CD4-positive, alpha-beta T cell treated with Interleukin-17A for 1 hour (primary cell): ENCODE data around the gene CLIC3.

Experiments used
- DNase-seq: peaks from one replicate; pipeline ENCODE4 v3.0.0-alpha.2; 2020

CLIC3 gene

DNA sequence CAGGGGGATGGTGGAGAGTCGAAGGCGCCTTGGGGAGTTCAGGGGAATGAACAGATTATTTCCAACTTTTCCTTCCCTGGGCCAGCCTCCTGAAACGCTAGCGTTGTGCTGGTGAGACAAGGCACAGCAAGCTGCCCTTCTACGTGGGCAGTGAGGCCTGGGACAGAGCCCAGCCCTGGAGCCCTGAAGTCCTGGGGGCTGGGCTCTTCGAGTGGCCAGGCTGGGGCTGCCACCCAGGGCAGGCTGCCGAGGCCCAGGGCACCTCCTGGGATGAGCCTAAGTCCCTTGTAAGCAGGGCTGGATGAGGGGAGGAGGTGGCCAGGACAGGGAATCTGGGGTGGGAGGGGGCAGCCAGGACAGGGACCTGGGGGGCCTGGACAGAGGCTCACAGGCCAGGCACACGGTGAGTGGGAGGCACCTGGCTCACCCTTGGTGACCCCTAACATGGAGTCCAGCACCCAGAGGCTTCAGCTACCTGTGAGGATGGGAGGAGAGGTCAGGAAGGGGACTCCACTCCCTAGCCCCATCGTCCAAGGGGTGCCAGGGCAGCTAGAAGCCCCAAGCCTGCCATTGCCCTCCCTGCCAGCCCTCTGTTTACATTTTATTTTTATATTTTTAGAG, 45.6 kb downstream of the CLIC3 start:
- no peak for DNase-seq

DNA sequence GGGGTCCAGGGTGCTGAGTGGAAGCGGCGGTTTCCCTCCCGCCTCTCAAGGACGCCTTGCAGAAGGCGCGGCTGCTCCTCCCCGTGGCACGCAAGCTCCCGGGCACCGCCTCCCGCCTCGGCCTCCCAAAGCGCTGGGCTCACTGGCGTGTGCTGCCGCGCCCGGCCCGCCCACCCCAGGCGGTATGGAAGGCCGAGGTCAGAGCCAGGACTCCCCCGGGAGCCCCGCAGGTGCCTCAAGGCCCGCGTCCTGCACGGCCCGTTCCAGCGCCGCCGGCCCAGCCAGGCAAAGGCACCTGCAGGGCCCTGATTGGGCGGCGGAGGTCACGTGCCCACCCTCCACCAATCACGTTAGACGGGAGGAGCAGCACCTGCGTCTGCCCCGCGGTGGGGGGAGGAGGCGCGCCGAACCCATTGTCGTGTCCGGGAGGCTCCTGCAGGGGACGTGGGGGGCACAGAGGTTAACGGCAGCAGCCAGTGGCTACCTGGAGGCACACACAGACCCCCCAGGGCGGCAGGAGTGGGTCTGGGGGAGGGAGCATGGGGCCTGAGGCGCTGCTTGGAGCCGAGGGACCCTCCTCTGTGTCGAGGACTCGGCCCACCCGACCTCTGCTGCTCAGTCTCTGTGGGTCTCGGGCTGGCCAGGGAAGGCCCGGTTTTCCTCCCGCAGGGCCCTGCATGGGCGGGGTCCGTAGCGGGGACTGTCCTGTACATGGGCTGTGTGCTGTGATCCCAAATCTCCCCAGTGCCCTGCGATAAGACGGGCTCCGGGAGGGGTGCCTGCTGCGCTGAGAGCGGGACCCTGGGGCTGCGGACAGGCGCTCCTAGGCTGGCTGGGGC, 46.3 kb downstream of the CLIC3 start:
- DNase-seq: peak; percentile 96

GRCh38 chr9:136949239-136949816, 47.0 kb downstream of the CLIC3 start:
- no peak for DNase-seq

GRCh38 chr9:136947955-136948510, 48.3 kb downstream of the CLIC3 start:
- peak; percentile 12 for DNase-seq

- no peak for DNase-seq
Measured at GRCh38 chr9:136947028-136947891, 49.1 kb downstream of the CLIC3 start.

GRCh38 chr9:136946228-136947027, 49.9 kb downstream of the CLIC3 start:
- no peak for DNase-seq

DNA sequence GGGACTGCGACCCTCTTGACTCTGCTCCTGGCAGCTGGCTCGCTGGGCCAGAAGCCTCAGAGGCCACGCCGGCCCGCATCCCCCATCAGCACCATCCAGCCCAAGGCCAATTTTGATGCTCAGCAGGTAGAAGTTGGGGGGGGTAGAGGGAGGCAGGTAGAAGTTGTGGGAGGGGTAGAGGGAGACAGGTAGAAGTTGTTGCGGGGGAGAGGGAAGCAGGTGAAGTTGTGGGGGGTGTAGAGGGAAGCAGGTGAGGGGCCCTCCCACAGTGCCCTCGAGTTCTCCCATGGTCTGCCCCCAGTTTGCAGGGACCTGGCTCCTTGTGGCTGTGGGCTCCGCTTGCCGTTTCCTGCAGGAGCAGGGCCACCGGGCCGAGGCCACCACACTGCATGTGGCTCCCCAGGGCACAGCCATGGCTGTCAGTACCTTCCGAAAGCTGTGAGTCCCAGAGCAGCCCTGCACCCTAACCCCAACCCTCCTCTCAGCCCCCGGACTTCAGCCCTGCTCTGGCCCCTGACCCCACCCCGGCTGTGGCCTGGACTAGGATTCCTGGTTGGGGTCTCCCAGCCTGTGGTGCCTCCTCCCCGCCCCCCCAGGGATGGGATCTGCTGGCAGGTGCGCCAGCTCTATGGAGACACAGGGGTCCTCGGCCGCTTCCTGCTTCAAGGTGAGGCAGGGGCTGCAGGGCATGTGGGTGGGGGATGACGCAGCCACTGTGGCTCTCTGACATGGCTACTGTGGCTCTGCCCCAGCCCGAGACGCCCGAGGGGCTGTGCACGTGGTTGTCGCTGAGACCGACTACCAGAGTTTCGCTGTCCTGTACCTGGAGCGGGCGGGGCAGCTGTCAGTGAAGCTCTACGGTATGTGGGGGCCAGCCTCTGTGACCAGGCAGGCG, 50.8 kb downstream of the CLIC3 start:
- no peak for DNase-seq
